Gastrocnemius medialis (tissue), 4 donors: ENCODE results near the gene RWDD3.

Source experiments
- CTCF ChIP-seq, 5 experiments: fragments of 450-650 bp in 3 of 5; fragments of 200-600 bp in 2 of 5; sonication (generic) in 2 of 5; IDR thresholded peaks in 4 of 5; conservative IDR thresholded peaks in 1 of 5; 1 replicate in 4 of 5; 2 replicates in 1 of 5; pipeline ENCODE4 v1.5.1; 2016 to 2019; ENCODE audit warnings: antibody characterized with exemption in 5 of 5, mild to moderate bottlenecking in 3 of 5, moderate library complexity in 3 of 5
- POLR2A ChIP-seq, 2 donors: fragments of 450-650 bp; IDR thresholded peaks; one replicate each; pipeline ENCODE4 v1.6.1; 2017; ENCODE audit warnings: antibody characterized with exemption in 2 of 2, mild to moderate bottlenecking in 2 of 2, moderate library complexity in 2 of 2

DNA sequence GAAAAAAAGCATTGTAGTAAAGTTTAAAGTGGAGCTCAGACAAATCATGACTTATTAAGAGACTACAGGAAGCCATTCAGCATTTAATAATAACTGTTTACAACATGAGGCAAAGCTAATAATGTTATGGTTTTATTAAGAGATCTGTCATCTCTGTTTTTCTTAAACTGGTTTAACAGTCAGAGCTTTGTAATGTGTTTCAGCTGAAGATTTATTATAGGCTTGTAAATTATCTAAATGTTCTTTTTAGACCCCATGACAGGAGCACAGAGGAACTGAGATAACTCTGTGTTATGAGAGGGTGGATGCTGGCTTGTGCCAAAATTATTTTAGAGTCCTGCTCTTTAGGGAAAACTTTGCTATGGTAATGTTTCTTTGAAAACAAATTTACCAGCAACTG is 38.0 kb upstream of the RWDD3 start:
- no peak for TF ChIP-seq CTCF (IDR thresholded peaks at IDR 0.05 in 4 of 5, conservative IDR thresholded peaks at IDR 0.05 in 1 of 5)
- TF ChIP-seq POLR2A (IDR thresholded peaks at IDR 0.05) = no peak
